Measurements from ENCODE around the gene PRKAB1. TPM values are rescaled to one million over a fixed set of nuclear protein-coding genes. Genes with fewer than 3 reads are reported as not detected.

The PRKAB1 gene
- total and polyA plus RNA-seq, 2 experiments from 2014 or later: 16.3 to 31.0 TPM

- Histone ChIP-seq H3K79me2 (replicated peaks; ENCODE audit: insufficient read depth) (peaks cover 10% of the 10 kb centered on the region; the same call in 1 of the 2 replicates), H3K36me3 (ENCODE audit: insufficient read depth) (peaks cover 69% of the 10 kb centered on the region), H3K4me1 (ENCODE audit: insufficient read depth) (no peaks in the 10 kb centered on the region), H4K20me1 (replicated peaks; ENCODE audit: insufficient read depth) (peaks cover 28% of the 10 kb centered on the region; the same call in 1 of the 2 replicates), H3K27me3 (ENCODE audit: insufficient read depth) (no peaks in the 10 kb centered on the region), H3F3A (replicated peaks; ENCODE audit: low read depth) (0 out of 2 replicates have a peak, but pooled peaks cover 3% of the 10 kb centered on the region), H3K4me2 (no peak overlapping the region), H3K9me2 (ENCODE audit: insufficient read depth) (no peaks in the 10 kb centered on the region), H2AFZ (no peak overlapping the region), H3K4me3 (no peak overlapping the region), H3K27ac (ENCODE audit: low read depth) (no peak overlapping the region)
- ATAC-seq (no peak), DNase-seq (ENCODE audit: low spot score) (no peak)
- no peak overlapping the region for H3K4me3 Mint-ChIP-seq
- TF ChIP-seq JUNB (IDR thresholded peaks at IDR 0.05; ENCODE audit: unreplicated experiment) (no peak), EZH2phosphoT487 (IDR thresholded peaks at IDR 0.05; ENCODE audit: unreplicated experiment) (no peak), REST (IDR thresholded peaks at IDR 0.05; ENCODE audit: unreplicated experiment) (no peak), STAT1 (IDR thresholded peaks at IDR 0.05; ENCODE audit: unreplicated experiment) (no peak), CREB1 (CRISPR knock-in tag; IDR thresholded peaks at IDR 0.05; ENCODE audit: low read depth) (no peak), CTCF (conservative IDR thresholded peaks at IDR 0.05; ENCODE audit: low read depth in 2 of 2) (no peak), ZNF462 (CRISPR knock-in tag; IDR thresholded peaks at IDR 0.05) (no peak), NANOG (IDR thresholded peaks at IDR 0.05; ENCODE audit: borderline replicate concordance) (no peak), EZH2 (IDR thresholded peaks at IDR 0.05; ENCODE audit: low read depth, unreplicated experiment) (no peak), ZNF331 (CRISPR knock-in tag; IDR thresholded peaks at IDR 0.05; ENCODE audit: low read depth) (no peak), POLR2AphosphoS5 (IDR thresholded peaks at IDR 0.05; ENCODE audit: low read depth) (no peak), ZNF114 (CRISPR knock-in tag; IDR thresholded peaks at IDR 0.05) (no peak)
- H3K27ac Mint-ChIP-seq: no peak overlapping the region
- H3K9me3 Mint-ChIP-seq: no peaks in the 10 kb centered on the region
- peaks cover 100% of the 10 kb centered on the region for H3K36me3 Mint-ChIP-seq (ENCODE audit: low read depth)
- peaks cover 2% of the 10 kb centered on the region for H3K27me3 Mint-ChIP-seq (ENCODE audit: insufficient read depth, low read depth, poor library complexity)
- peaks cover 7% of the 10 kb centered on the region for H3K4me1 Mint-ChIP-seq
Observed at GRCh38 chr12:119676022-119676421, 8.1 kb downstream of the PRKAB1 start.

Data from GM23338 (cell line).